ENCODE measurements around the gene PER1. TPM values are rescaled to one million over a fixed set of nuclear protein-coding genes. Genes with fewer than 3 reads are reported as not detected.

Gene PER1
- total RNA-seq, 4 donors from 2014 or later = 67.1 to 188 (median 136) TPM

GRCh38 chr17:8140065-8141029, 11.9 kb downstream of the PER1 start:
- H3K27ac ChIP-seq = peak overlapping the region; percentile 88 to 100 (median 99)
- ATAC-seq = no peak
- WGBS, 2 donors (ENCODE audit: low coverage in 1 of 2) = 64 to 80% methylated on average over 1 to 7 of the region's 18 CpGs
- H3K4me3 ChIP-seq = peak overlapping the region in 1 of 2 donors; percentile 0
- TF ChIP-seq POLR2AphosphoS5 (IDR thresholded peaks at IDR 0.05) (no peak), POLR2A (IDR thresholded peaks at IDR 0.05) (no peak), CTCF (IDR thresholded peaks at IDR 0.05) (no peak), EP300 (IDR thresholded peaks at IDR 0.05) (no peak)
- H3K36me3 ChIP-seq = peaks cover 3 to 62% of the 10 kb centered on the region in 2 donors
- peaks cover 0 to 76% (median 9%) of the 10 kb centered on the region in 3 donors for H3K4me1 ChIP-seq
- no peaks in the 10 kb centered on the region for H3K9me3 ChIP-seq
- no peaks in the 10 kb centered on the region for H3K27me3 ChIP-seq

- Histone ChIP-seq H3K9me3 (no peaks in the 10 kb centered on the region), H3K4me1 (peaks cover 0 to 61% (median 9%) of the 10 kb centered on the region in 3 donors), H3K27me3 (no peaks in the 10 kb centered on the region), H3K27ac (peak overlapping the region; percentile 88 to 100 (median 99)), H3K36me3 (peaks cover 3 to 46% of the 10 kb centered on the region in 2 donors), H3K4me3 (peak overlapping the region in 1 of 2 donors; percentile 21)
- peak; percentile 93 for ATAC-seq
- 0 to 1% methylated on average over 17 to 18 of the region's 46 CpGs for WGBS, 2 donors (ENCODE audit: low coverage in 1 of 2)
- peak; percentile 84 to 85 for TF ChIP-seq POLR2A (IDR thresholded peaks at IDR 0.05)
- peak in 3 of 4 experiments; percentile 82 to 95 (median 94) for TF ChIP-seq CTCF (IDR thresholded peaks at IDR 0.05)
- TF ChIP-seq POLR2AphosphoS5 (IDR thresholded peaks at IDR 0.05) = peak; percentile 81
- no peak for TF ChIP-seq EP300 (IDR thresholded peaks at IDR 0.05)
These were observed 13.4 kb downstream of the PER1 start for GRCh38 chr17:8138672-8139371.

GRCh38 chr17:8138374-8138671, 13.9 kb downstream of the PER1 start:
- H3K4me3 ChIP-seq = peak overlapping the region in 1 of 2 donors; percentile 21
- peaks cover 0 to 56% (median 9%) of the 10 kb centered on the region in 3 donors for H3K4me1 ChIP-seq
- H3K36me3 ChIP-seq = peaks cover 3 to 41% of the 10 kb centered on the region in 2 donors
- no peak for ATAC-seq
- H3K9me3 ChIP-seq = no peaks in the 10 kb centered on the region
- H3K27me3 ChIP-seq = no peaks in the 10 kb centered on the region
- no peak for TF ChIP-seq CTCF (IDR thresholded peaks at IDR 0.05)
- no peak for TF ChIP-seq POLR2AphosphoS5 (IDR thresholded peaks at IDR 0.05)
- no peak for TF ChIP-seq POLR2A (IDR thresholded peaks at IDR 0.05)
- TF ChIP-seq EP300 (IDR thresholded peaks at IDR 0.05) = no peak
- 0 to 1% methylated on average over 3 to 7 of the region's 7 CpGs for WGBS, 2 donors (ENCODE audit: low coverage in 1 of 2)
- peak overlapping the region; percentile 88 to 100 (median 99) for H3K27ac ChIP-seq

- Histone ChIP-seq H3K4me3 (peak overlapping the region in 1 of 2 donors; percentile 21), H3K36me3 (peaks cover 3 to 36% of the 10 kb centered on the region in 2 donors), H3K27me3 (no peaks in the 10 kb centered on the region), H3K4me1 (peaks cover 0 to 51% (median 9%) of the 10 kb centered on the region in 3 donors), H3K9me3 (no peaks in the 10 kb centered on the region), H3K27ac (peak overlapping the region; percentile 88 to 100 (median 99))
- WGBS, 2 donors (ENCODE audit: low coverage in 1 of 2) = 26 to 54% methylated on average over 10 to 21 of the region's 21 CpGs
- ATAC-seq = no peak
- TF ChIP-seq CTCF (IDR thresholded peaks at IDR 0.05) = no peak
- no peak for TF ChIP-seq POLR2AphosphoS5 (IDR thresholded peaks at IDR 0.05)
- TF ChIP-seq EP300 (IDR thresholded peaks at IDR 0.05) = no peak
- no peak for TF ChIP-seq POLR2A (IDR thresholded peaks at IDR 0.05)
These were observed 14.4 kb downstream of the PER1 start for GRCh38 chr17:8137645-8138373.

Data from gastroesophageal sphincter (tissue), 4 donors.